HCT116 (cell line): ENCODE data around the gene GALK2. TPM values are rescaled to one million over a fixed set of nuclear protein-coding genes. Genes with fewer than 3 reads are reported as not detected.

Experiments used
- ATAC-seq: fragments of 200-7000 bp; cut with Tn5 transposase; 2 replicates; pipeline ENCODE4 v1.9.1; 2020; ENCODE audit warnings: mild to moderate bottlenecking, moderate library complexity
- BruUV-seq: library from RNA; stranded (reverse); fragments of 400-500 nt; replicated peaks from 2 replicates; lab custom pipeline; 2021; lab: Mats Ljungman, UMichigan
- CTCF ChIA-PET: fragments of 300-600 bp; sonication (Branson Sonifier 250); formaldehyde crosslinking; loops from one replicate; lab custom pipeline; 2021; ENCODE audit warnings: antibody characterized with exemption; lab: Charles Lee
- POLR2A ChIA-PET: fragments of 300-600, 350-600 bp; sonication (Branson Sonifier 250); formaldehyde crosslinking; loops from one replicate; lab custom pipeline; 2021; ENCODE audit warnings: antibody characterized with exemption; lab: Charles Lee
- RAD21 ChIA-PET, 2 experiments: fragments of 300-600 bp; sonication (Branson Sonifier 250); formaldehyde crosslinking; loops; one replicate each; lab custom pipeline; 2023; ENCODE audit warnings: low total read pairs in 2 of 2; ENCODE audit not compliant: uncharacterized antibody in 2 of 2, unreplicated experiment in 2 of 2, low non-redundant PET in 1 of 2; lab: Charles Lee
- DNase-seq: peaks from one replicate; pipeline ENCODE4 v3.0.0-alpha.2; 2010; ENCODE audit warnings: low read depth, low spot score
- H2AFZ ChIP-seq: fragments of 200-600 bp; shearing (Covaris generic), sonication (generic); 2 replicates; pipeline ENCODE4 v1.6.1; 2017; ENCODE audit warnings: low read depth, mixed run types, mixed read lengths, antibody characterized with exemption, low read length; ENCODE audit not compliant: poor library complexity, severe bottlenecking
- H3K27ac ChIP-seq: 2 replicates; pipeline ENCODE4 v1.5.1; 2012; ENCODE audit warnings: low read depth, low read length
- H3K27me3 ChIP-seq: fragments of 200-600 bp; sonication (generic); 2 replicates; pipeline ENCODE4 v1.6.1; 2016; ENCODE audit warnings: mixed run types, low read length, mixed read lengths; ENCODE audit not compliant: insufficient read depth
- H3K36me3 ChIP-seq, 2 experiments: fragments of 200-500 bp in 1 of 2; fragments of 200-600 bp in 1 of 2; sonication (Bioruptor generic) in 1 of 2; sonication (generic) in 1 of 2; 2 replicates each; pipeline versions ENCODE4 v1.5.1 to v1.6.1; 2014 to 2016; ENCODE audit warnings: low read length in 2 of 2, inconsistent platforms in 1 of 2, mixed read lengths in 1 of 2, mixed run types in 1 of 2; ENCODE audit not compliant: insufficient read depth in 2 of 2, control insufficient read depth in 1 of 2
- H3K4me1 ChIP-seq, 2 experiments: fragments of 200-600 bp in 1 of 2; sonication (generic) in 1 of 2; 2 replicates each; pipeline versions ENCODE4 v1.5.1 to v1.6.1; 2012 to 2017; ENCODE audit warnings: low read length in 2 of 2, inconsistent platforms in 1 of 2, mild to moderate bottlenecking in 1 of 2, mixed read lengths in 1 of 2, mixed run types in 1 of 2, moderate library complexity in 1 of 2; ENCODE audit not compliant: insufficient read depth in 2 of 2, control insufficient read depth in 1 of 2
- H3K4me2 ChIP-seq: fragments of 200-600 bp; sonication (generic); 2 replicates; pipeline ENCODE4 v1.6.1; 2017; ENCODE audit warnings: mixed run types, low read length, mixed read lengths
- H3K4me3 ChIP-seq, 2 experiments: fragments of 200-600 bp in 1 of 2; sonication (generic) in 1 of 2; replicated peaks in 1 of 2; 2 replicates each; pipeline ENCODE4 v1.5.1; 2011 to 2016; ENCODE audit warnings: low read length in 2 of 2, control low read depth in 1 of 2, low read depth in 1 of 2, mild to moderate bottlenecking in 1 of 2, mixed read lengths in 1 of 2, mixed run types in 1 of 2
- H3K79me2 ChIP-seq: fragments of 200-600 bp; sonication (generic); 2 replicates; pipeline ENCODE4 v1.6.1; 2017; ENCODE audit warnings: mild to moderate bottlenecking, mixed run types, low read length, moderate library complexity, mixed read lengths; ENCODE audit not compliant: insufficient read depth
- H3K9ac ChIP-seq: fragments of 200-600 bp; sonication (generic); 2 replicates; pipeline ENCODE4 v1.6.1; 2016; ENCODE audit warnings: low read length, mixed read lengths
- H3K9me2 ChIP-seq: fragments of 200-600 bp; sonication (generic), shearing (Covaris generic); 2 replicates; pipeline ENCODE4 v1.6.1; 2017; ENCODE audit warnings: mixed run types, mild to moderate bottlenecking, moderate library complexity; ENCODE audit not compliant: insufficient read depth
- H3K9me3 ChIP-seq, 2 experiments: fragments of 200-500 bp in 1 of 2; fragments of 200-600 bp in 1 of 2; sonication (Bioruptor generic) in 1 of 2; sonication (generic) in 1 of 2; 2 replicates each; pipeline ENCODE4 v1.6.1; 2014 to 2017; ENCODE audit warnings: low read length in 2 of 2, mixed read lengths in 2 of 2, inconsistent platforms in 1 of 2, low read depth in 1 of 2, mild to moderate bottlenecking in 1 of 2, mixed run types in 1 of 2, moderate library complexity in 1 of 2; ENCODE audit not compliant: control insufficient read depth in 1 of 2, insufficient read depth in 1 of 2
- H4K20me1 ChIP-seq: fragments of 200-600 bp; sonication (generic), shearing (Covaris generic); 2 replicates; pipeline ENCODE4 v1.6.1; 2017; ENCODE audit warnings: mixed run types, mild to moderate bottlenecking, moderate library complexity; ENCODE audit not compliant: insufficient read depth
- EGR1 ChIP-seq: IDR thresholded peaks from 2 replicates; pipeline ENCODE4 v1.6.1; 2012; ENCODE audit warnings: low read depth
- ELF1 ChIP-seq: IDR thresholded peaks from 2 replicates; pipeline ENCODE4 v1.6.1; 2012; ENCODE audit warnings: low read depth, borderline replicate concordance
- EZH2 ChIP-seq: fragments of 200-600 bp; sonication (generic); IDR thresholded peaks from 2 replicates; pipeline ENCODE4 v1.6.1; 2017; ENCODE audit warnings: antibody characterized with exemption, mixed run types
- EZH2phosphoT487 ChIP-seq: fragments of 200-600 bp; IDR thresholded peaks from 2 replicates; pipeline ENCODE4 v1.6.1; 2018; ENCODE audit warnings: antibody characterized with exemption, borderline replicate concordance
- JUND ChIP-seq: IDR thresholded peaks from 2 replicates; pipeline ENCODE4 v1.6.1; 2012
- POLR2A ChIP-seq: IDR thresholded peaks from 2 replicates; pipeline ENCODE4 v1.7.0; 2011; ENCODE audit warnings: borderline replicate concordance; ENCODE audit not compliant: insufficient read depth, insufficient read length; ENCODE audit errors: extremely low read depth
- POLR2AphosphoS5 ChIP-seq: IDR thresholded peaks from 2 replicates; pipeline ENCODE4 v1.6.1; 2011; ENCODE audit warnings: mild to moderate bottlenecking, low read depth, low read length, moderate library complexity
- RAD21 ChIP-seq: IDR thresholded peaks from 2 replicates; pipeline ENCODE4 v1.6.1; 2012; ENCODE audit warnings: low read depth, mild to moderate bottlenecking
- REST ChIP-seq: IDR thresholded peaks from 2 replicates; pipeline ENCODE4 v1.6.1; 2012; ENCODE audit warnings: low read depth
- SIN3A ChIP-seq: IDR thresholded peaks from 2 replicates; pipeline ENCODE4 v1.6.1; 2012; ENCODE audit warnings: low read depth
- SP1 ChIP-seq: IDR thresholded peaks from 2 replicates; pipeline ENCODE4 v1.6.1; 2012; ENCODE audit warnings: low read depth
- SRF ChIP-seq: IDR thresholded peaks from 2 replicates; pipeline ENCODE4 v1.6.1; 2012; ENCODE audit warnings: low read depth
- YY1 ChIP-seq: IDR thresholded peaks from 2 replicates; pipeline ENCODE4 v1.6.1; 2011; ENCODE audit warnings: low read length, low read depth, moderate library complexity, mild to moderate bottlenecking; ENCODE audit not compliant: insufficient replicate concordance; ENCODE audit errors: extremely low read depth
- ZBTB33 ChIP-seq: IDR thresholded peaks from 2 replicates; pipeline ENCODE4 v1.6.1; 2011; ENCODE audit warnings: mild to moderate bottlenecking, low read length, moderate library complexity; ENCODE audit not compliant: insufficient replicate concordance; ENCODE audit errors: extremely low read depth
- ZFX ChIP-seq: fragments of 450-650 bp; IDR thresholded peaks from 2 replicates; pipeline ENCODE4 v1.6.1; 2017
- ZNF274 ChIP-seq: fragments of 200-500 bp; sonication (Bioruptor generic); IDR thresholded peaks from 2 replicates; pipeline ENCODE4 v1.6.1; 2014; ENCODE audit warnings: mild to moderate bottlenecking, low read depth, low read length, inconsistent platforms
- intact Hi-C: fragments of 100-400 bp; cut with micrococcal nuclease; formaldehyde crosslinking; loops from 2 replicates; pipeline ENCODE4 v1.10.0; 2022
- total RNA-seq: library from RNA; stranded (reverse); gene quantifications from one replicate; pipeline ENCODE4 v1.2.1, GENCODE V29; 2021; ENCODE audit not compliant: unreplicated experiment
- TF ChIP-seq, protein P1 (sequence below): IDR thresholded peaks from 2 replicates; pipeline ENCODE4 v1.6.1; 2012

GALK2 gene
- total RNA-seq, 1 experiment from 2014 or later: 18.7 TPM

DNA sequence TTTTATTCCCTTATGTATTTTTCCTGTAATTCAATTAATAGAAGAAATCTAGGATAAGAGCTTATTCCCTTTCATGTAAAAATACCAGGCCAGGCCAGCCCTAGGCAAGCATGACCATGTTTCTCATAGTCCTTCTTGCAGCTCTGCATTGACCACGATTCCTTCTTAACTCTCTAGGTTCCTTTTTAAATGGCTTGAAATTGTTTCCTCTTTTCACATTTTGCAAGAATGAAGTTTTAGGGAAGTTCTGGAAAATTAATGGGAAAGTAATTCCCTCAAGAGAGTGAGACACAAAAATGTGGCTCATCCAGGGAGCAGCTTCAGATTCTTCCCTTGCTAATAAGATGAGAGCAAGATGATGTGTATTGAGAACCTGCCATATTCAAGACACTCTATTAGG is 136.5 kb downstream of the GALK2 start:
- no peaks in the 10 kb centered on the region for H3K79me2 ChIP-seq
- no peaks in the 10 kb centered on the region for H3K27me3 ChIP-seq
- ATAC-seq: no peak
- H3K4me2 ChIP-seq: no peak overlapping the region
- ChIA-PET POLR2A (no interaction called here), RAD21 (no interaction called here), CTCF (no interaction called here)
- no peak overlapping the region for H2AFZ ChIP-seq
- H3K4me1 ChIP-seq: no peaks in the 10 kb centered on the region
- intact Hi-C loops: no loop called here
- H4K20me1 ChIP-seq: no peaks in the 10 kb centered on the region
- no peaks in the 10 kb centered on the region for H3K9me3 ChIP-seq
- TF ChIP-seq POLR2AphosphoS5: no peak
- TF ChIP-seq ZBTB33: no peak
- no peak for TF ChIP-seq ELF1
- TF ChIP-seq REST: no peak
- no peak for TF ChIP-seq RAD21
- no peak for TF ChIP-seq ZFX
- TF ChIP-seq EZH2: no peak
- TF ChIP-seq SP1: no peak
- TF ChIP-seq SIN3A: no peak
- TF ChIP-seq, protein P1, sequence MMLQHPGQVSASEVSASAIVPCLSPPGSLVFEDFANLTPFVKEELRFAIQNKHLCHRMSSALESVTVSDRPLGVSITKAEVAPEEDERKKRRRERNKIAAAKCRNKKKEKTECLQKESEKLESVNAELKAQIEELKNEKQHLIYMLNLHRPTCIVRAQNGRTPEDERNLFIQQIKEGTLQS: no peak
- no peak for TF ChIP-seq EZH2phosphoT487
- TF ChIP-seq POLR2A: no peak
- TF ChIP-seq EGR1: no peak
- TF ChIP-seq SRF: no peak
- no peak for TF ChIP-seq JUND
- no peak for TF ChIP-seq ZNF274
- no peak for TF ChIP-seq YY1
- H3K36me3 ChIP-seq: no peaks in the 10 kb centered on the region; a peak in 1 of 4 replicates
- no peak overlapping the region for H3K9ac ChIP-seq
- H3K27ac ChIP-seq: no peak overlapping the region
- DNase-seq: no peak
- no TSS peak for BruUV-seq
- no peaks in the 10 kb centered on the region for H3K9me2 ChIP-seq
- no peak overlapping the region for H3K4me3 ChIP-seq
